B cell (primary cell): ENCODE measurements around the gene RET. TPM values are rescaled to one million over a fixed set of nuclear protein-coding genes. Genes with fewer than 3 reads are reported as not detected.

Source experiments
- ATAC-seq: fragments of 200-7000 bp; cut with Tn5 transposase; one replicate; pipeline ENCODE4 v1.10.0; 2021; ENCODE audit warnings: low read depth, mild to moderate bottlenecking, moderate number of reproducible peaks, moderate library complexity
- CTCF ChIA-PET: fragments of 350-600 bp; sonication (Branson Sonifier 250); formaldehyde crosslinking; loops from one replicate; lab custom pipeline; 2021; ENCODE audit warnings: antibody characterized with exemption, inconsistent platforms; lab: Charles Lee
- POLR2A ChIA-PET: fragments of 350-600 bp; sonication (Branson Sonifier 250); formaldehyde crosslinking; loops from one replicate; lab custom pipeline; 2021; ENCODE audit warnings: antibody characterized with exemption; lab: Charles Lee
- DNase-seq: peaks from one replicate; pipeline ENCODE4 v3.0.0; 2013
- H2AFZ ChIP-seq: 2 replicates; pipeline ENCODE4 v1.6.1; 2012; ENCODE audit warnings: mild to moderate bottlenecking, low read depth, low read length; ENCODE audit not compliant: insufficient read depth, poor library complexity, severe bottlenecking
- H3K27ac ChIP-seq, 2 donors: 1 replicate in 1 of 2; 2 replicates in 1 of 2; pipeline ENCODE4 v1.5.1; 2012 to 2013; ENCODE audit warnings: low read length in 2 of 2, mild to moderate bottlenecking in 2 of 2, moderate library complexity in 1 of 2
- H3K27me3 ChIP-seq, 4 experiments: fragments of 200-600 bp in 1 of 4; sonication (generic) in 1 of 4; replicated peaks in 1 of 4; 1 replicate in 2 of 4; 2 replicates in 2 of 4; pipeline versions ENCODE4 v1.6.1 to v1.7.0; 2013 to 2016; ENCODE audit warnings: low read length in 3 of 4, mild to moderate bottlenecking in 2 of 4, mixed read lengths in 1 of 4, moderate library complexity in 1 of 4; ENCODE audit not compliant: insufficient read depth in 4 of 4, control insufficient read depth in 3 of 4; ENCODE audit errors: control extremely low read depth in 1 of 4
- H3K36me3 ChIP-seq, 2 experiments: replicated peaks in 1 of 2; 1 replicate in 1 of 2; 2 replicates in 1 of 2; pipeline versions ENCODE4 v1.6.1 to v1.7.1; 2013; ENCODE audit warnings: low read length in 1 of 2; ENCODE audit not compliant: insufficient read depth in 2 of 2, control insufficient read depth in 1 of 2; ENCODE audit errors: control extremely low read depth in 1 of 2, extremely low read depth in 1 of 2
- H3K4me1 ChIP-seq, 2 donors: fragments of 200-600 bp in 1 of 2; sonication (generic) in 1 of 2; 1 replicate in 1 of 2; 2 replicates in 1 of 2; pipeline versions ENCODE4 v1.5.1 to v1.6.1; 2013 to 2017; ENCODE audit warnings: low read length in 2 of 2; ENCODE audit not compliant: control insufficient read depth in 2 of 2, insufficient read depth in 2 of 2
- H3K4me2 ChIP-seq: replicated peaks from 2 replicates; pipeline ENCODE3; 2012; ENCODE audit warnings: mild to moderate bottlenecking, low read depth, low read length; ENCODE audit not compliant: poor library complexity, severe bottlenecking
- H3K4me3 ChIP-seq, 5 experiments: fragments of 200-600 bp in 1 of 5; sonication (generic) in 1 of 5; 1 replicate in 3 of 5; 2 replicates in 2 of 5; pipeline versions ENCODE4 v1.5.1 to v1.7.0; 2011 to 2016; ENCODE audit warnings: low read length in 4 of 5, mild to moderate bottlenecking in 4 of 5, low read depth in 2 of 5, control low read depth in 1 of 5, moderate library complexity in 1 of 5; ENCODE audit not compliant: insufficient read depth in 1 of 5; ENCODE audit errors: control extremely low read depth in 1 of 5, extremely low read depth in 1 of 5
- H3K79me2 ChIP-seq: fragments of 200-600 bp; sonication (generic); one replicate; pipeline ENCODE4 v1.6.0; 2016; ENCODE audit warnings: low read length; ENCODE audit not compliant: control insufficient read depth, insufficient read depth
- H3K9ac ChIP-seq: fragments of 200-600 bp; sonication (generic); 2 replicates; pipeline ENCODE4 v1.6.1; 2017; ENCODE audit warnings: mild to moderate bottlenecking, low read length, moderate library complexity
- H3K9me3 ChIP-seq, 3 donors: one replicate each; pipeline versions ENCODE4 v1.6.1 to v1.7.1; 2013; ENCODE audit warnings: low read length in 2 of 3; ENCODE audit not compliant: control insufficient read depth in 2 of 3, insufficient read depth in 1 of 3; ENCODE audit errors: control extremely low read depth in 1 of 3
- H4K20me1 ChIP-seq: 2 replicates; pipeline ENCODE4 v1.6.0; 2012; ENCODE audit warnings: mild to moderate bottlenecking, low read length; ENCODE audit not compliant: insufficient read depth, control insufficient read depth, poor library complexity, severe bottlenecking
- H3K27ac Mint-ChIP-seq: one replicate; pipeline ENCODE4 v1.8.0; 2021; ENCODE audit warnings: mixed read lengths
- H3K27me3 Mint-ChIP-seq: one replicate; pipeline ENCODE4 v1.8.0; 2021; ENCODE audit warnings: mixed read lengths
- H3K4me1 Mint-ChIP-seq: one replicate; pipeline ENCODE4 v1.8.0; 2021; ENCODE audit warnings: mixed read lengths
- H3K4me3 Mint-ChIP-seq: one replicate; pipeline ENCODE4 v1.8.0; 2021; ENCODE audit warnings: mixed read lengths
- H3K9me3 Mint-ChIP-seq: one replicate; pipeline ENCODE4 v1.8.0; 2022; ENCODE audit warnings: mixed read lengths; ENCODE audit not compliant: insufficient read depth
- EZH2 ChIP-seq: IDR thresholded peaks from 2 replicates; pipeline ENCODE4 v1.6.1; 2012; ENCODE audit warnings: borderline replicate concordance, low read depth, mild to moderate bottlenecking, moderate library complexity, low read length; ENCODE audit not compliant: insufficient read depth, poor library complexity, severe bottlenecking
- WGBS: methylation state at CpG from one replicate; pipeline ENCODE4 v1.1.5; 2013; ENCODE audit warnings: missing lambda C conversion rate; ENCODE audit not compliant: insufficient coverage; 5-methylcytosine and 5-hydroxymethylcytosine counted together
- intact Hi-C: fragments of 100-400 bp; cut with micrococcal nuclease; formaldehyde crosslinking; loops from one replicate; pipeline ENCODE4 v1.10.0; 2022
- polyA plus RNA-seq: library from polyadenylated mRNA; depleted of rRNA; stranded (reverse); fragments of >200 nt; gene quantifications from 2 replicates; pipeline ENCODE4 v1.2.3, GENCODE V29; 2012
- total RNA-seq, 2 donors: library from RNA; stranded (reverse); fragments of 120-200 nt in 1 of 2; gene quantifications; 1 replicate in 1 of 2; 2 replicates in 1 of 2; pipeline versions ENCODE4 v1.2.3 to v1.2.4, GENCODE V29; 2013 to 2022
- TF ChIP-seq, protein P1 (sequence below): fragments of 200-600 bp; IDR thresholded peaks from one replicate; pipeline ENCODE4 v1.8.0; 2022; ENCODE audit warnings: antibody characterized with exemption, mild to moderate bottlenecking

Gene RET
- total and polyA plus RNA-seq, 2 donors (not counting 1 experiment from before 2014, with no cell fraction given), result 0.16 to 0.27 TPM

DNA sequence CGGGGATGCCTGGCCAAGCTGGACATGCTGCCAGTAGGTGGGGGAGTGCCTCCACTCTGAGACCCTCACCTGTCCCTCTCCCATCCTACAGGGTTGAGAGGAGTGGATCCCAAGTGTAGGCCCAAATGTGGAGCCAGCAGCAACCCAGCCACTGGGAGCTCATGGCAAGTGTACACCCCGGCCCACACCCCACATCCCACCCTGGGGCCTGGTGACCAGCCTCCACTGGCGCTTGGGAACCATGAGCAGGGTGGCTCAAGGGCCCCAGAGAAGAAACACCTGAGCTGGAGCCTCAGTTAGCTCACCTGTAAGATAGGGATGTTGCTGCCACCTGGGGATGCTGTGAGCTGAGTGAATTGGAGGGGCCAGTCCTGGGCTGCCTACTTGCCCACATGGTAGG is 10.4 kb upstream of the RET start:
- no peak overlapping the region for H3K27ac ChIP-seq
- Mint-ChIP-seq H3K9me3 (no peaks in the 10 kb centered on the region), H3K4me3 (no peak overlapping the region), H3K4me1 (no peaks in the 10 kb centered on the region), H3K27ac (no peak overlapping the region), H3K27me3 (no peaks in the 10 kb centered on the region)
- intact Hi-C loops, result no loop called here
- CTCF ChIA-PET, result no interaction called here
- TF ChIP-seq EZH2, result no peak
- TF ChIP-seq, protein P1, sequence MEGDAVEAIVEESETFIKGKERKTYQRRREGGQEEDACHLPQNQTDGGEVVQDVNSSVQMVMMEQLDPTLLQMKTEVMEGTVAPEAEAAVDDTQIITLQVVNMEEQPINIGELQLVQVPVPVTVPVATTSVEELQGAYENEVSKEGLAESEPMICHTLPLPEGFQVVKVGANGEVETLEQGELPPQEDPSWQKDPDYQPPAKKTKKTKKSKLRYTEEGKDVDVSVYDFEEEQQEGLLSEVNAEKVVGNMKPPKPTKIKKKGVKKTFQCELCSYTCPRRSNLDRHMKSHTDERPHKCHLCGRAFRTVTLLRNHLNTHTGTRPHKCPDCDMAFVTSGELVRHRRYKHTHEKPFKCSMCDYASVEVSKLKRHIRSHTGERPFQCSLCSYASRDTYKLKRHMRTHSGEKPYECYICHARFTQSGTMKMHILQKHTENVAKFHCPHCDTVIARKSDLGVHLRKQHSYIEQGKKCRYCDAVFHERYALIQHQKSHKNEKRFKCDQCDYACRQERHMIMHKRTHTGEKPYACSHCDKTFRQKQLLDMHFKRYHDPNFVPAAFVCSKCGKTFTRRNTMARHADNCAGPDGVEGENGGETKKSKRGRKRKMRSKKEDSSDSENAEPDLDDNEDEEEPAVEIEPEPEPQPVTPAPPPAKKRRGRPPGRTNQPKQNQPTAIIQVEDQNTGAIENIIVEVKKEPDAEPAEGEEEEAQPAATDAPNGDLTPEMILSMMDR, result no peak
- H3K36me3 ChIP-seq, result no peaks in the 10 kb centered on the region
- no peaks in the 10 kb centered on the region for H3K9me3 ChIP-seq
- H3K4me3 ChIP-seq, result no peak overlapping the region
- DNase-seq (no peak), ATAC-seq (no peak)
- H3K9ac ChIP-seq, result no peak overlapping the region
- no peak overlapping the region for H3K4me2 ChIP-seq
- H3K27me3 ChIP-seq, result no peaks in the 10 kb centered on the region
- WGBS, result 50% methylated on average over 2 of the region's 3 CpGs
- no peaks in the 10 kb centered on the region for H3K79me2 ChIP-seq
- no peaks in the 10 kb centered on the region for H3K4me1 ChIP-seq
- H2AFZ ChIP-seq, result no peak overlapping the region
- POLR2A ChIA-PET, result no interaction called here
- no peaks in the 10 kb centered on the region for H4K20me1 ChIP-seq

DNA sequence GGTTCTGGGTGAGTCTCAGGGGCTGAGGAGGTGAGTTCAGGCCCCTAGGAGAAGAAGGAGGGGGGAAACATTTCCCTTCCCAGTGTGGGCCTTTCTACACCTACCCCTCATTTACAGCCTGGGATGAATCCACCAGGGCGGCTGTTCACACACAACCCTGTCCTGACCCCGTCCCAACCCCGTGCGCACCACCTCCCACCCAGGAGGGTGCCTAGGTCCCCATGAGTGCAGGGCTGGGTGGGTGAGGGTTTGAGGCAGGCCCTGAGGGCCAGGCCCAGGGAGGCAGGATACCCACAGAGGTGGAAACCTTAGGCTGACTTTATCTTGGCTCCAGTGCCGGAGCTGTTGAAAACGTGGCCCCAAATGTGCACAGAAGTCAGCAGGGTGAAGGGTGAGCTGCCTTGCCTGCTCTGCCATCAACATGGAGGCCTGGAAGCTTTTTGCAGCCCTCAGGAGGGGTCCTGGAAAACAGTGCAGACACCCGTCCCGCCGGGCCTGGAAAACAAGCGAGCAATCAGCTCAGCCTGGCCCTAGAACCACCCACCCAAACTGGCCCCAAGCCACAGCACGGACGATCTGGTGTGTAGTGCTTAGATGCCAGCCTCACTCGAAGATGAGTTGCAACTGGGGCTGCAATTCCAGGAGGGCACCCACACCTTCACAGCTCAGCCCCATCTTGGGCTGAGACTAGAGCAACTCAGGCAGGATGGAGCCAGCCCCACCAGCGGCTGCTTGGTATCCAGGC is 9.3 kb upstream of the RET start:
- no peaks in the 10 kb centered on the region for H3K9me3 ChIP-seq
- intact Hi-C loops, result no loop called here
- no peak overlapping the region for H3K4me3 ChIP-seq
- DNase-seq (no peak), ATAC-seq (no peak)
- no peaks in the 10 kb centered on the region for H4K20me1 ChIP-seq
- H3K36me3 ChIP-seq, result no peaks in the 10 kb centered on the region
- Mint-ChIP-seq H3K27me3 (no peaks in the 10 kb centered on the region), H3K4me3 (no peak overlapping the region), H3K9me3 (no peaks in the 10 kb centered on the region), H3K27ac (no peak overlapping the region), H3K4me1 (no peaks in the 10 kb centered on the region)
- H3K4me2 ChIP-seq, result no peak overlapping the region
- H3K79me2 ChIP-seq, result no peaks in the 10 kb centered on the region
- 95% methylated on average over 12 of the region's 14 CpGs for whole genome bisulfite sequencing
- no peaks in the 10 kb centered on the region for H3K4me1 ChIP-seq
- no peak overlapping the region for H2AFZ ChIP-seq
- no peak for TF ChIP-seq EZH2
- TF ChIP-seq, protein P1, result no peak
- no peak overlapping the region for H3K27ac ChIP-seq
- H3K9ac ChIP-seq, result no peak overlapping the region
- ChIA-PET POLR2A (no interaction called here), CTCF (no interaction called here)
- no peaks in the 10 kb centered on the region for H3K27me3 ChIP-seq
